ENCODE data around the gene IGFLR1. TPM values are rescaled to one million over a fixed set of nuclear protein-coding genes. Genes with fewer than 3 reads are reported as not detected.

Gene IGFLR1
- total and polyA plus RNA-seq, 9 of the 15 experiments (the other 6 are each of a cell fraction or from before 2014, with no cell fraction given): 1.0 to 14.3 (median 4.6) TPM

- TF ChIP-seq IRF1 (CRISPR knock-in tag; IDR thresholded peaks at IDR 0.05; ENCODE audit: borderline replicate concordance): no peak
- peak; percentile 41; the same call in 1 of the 2 replicates for TF ChIP-seq SOX6 (IDR thresholded peaks at IDR 0.05)
- peak in 1 of 2 experiments; percentile 74; a peak in 1 of 4 replicates for TF ChIP-seq SRF (CRISPR knock-in tag; IDR thresholded peaks at IDR 0.05)
- peak in 1 of 2 experiments; percentile 87; a peak in 2 of 4 replicates for TF ChIP-seq UBTF (IDR thresholded peaks at IDR 0.05; ENCODE audit: borderline replicate concordance in 1 of 2, low read depth in 2 of 2, low read length in 2 of 2)
- TF ChIP-seq HNRNPH1 (optimal IDR thresholded peaks at IDR 0.05; ENCODE audit: low read depth, low read length): no peak
- peak; percentile 33 for TF ChIP-seq ZBTB7A (IDR thresholded peaks at IDR 0.05; ENCODE audit: borderline replicate concordance, control insufficient read depth, low read depth, low read length)
- peak; percentile 95 for TF ChIP-seq NRF1 (conservative IDR thresholded peaks at IDR 0.05 in 1 of 2, IDR thresholded peaks at IDR 0.05 in 1 of 2)
- peak; percentile 93 for TF ChIP-seq SP1 (CRISPR knock-in tag; IDR thresholded peaks at IDR 0.05)
- TF ChIP-seq MCM7 (IDR thresholded peaks at IDR 0.05): no peak
- TF ChIP-seq CC2D1A (IDR thresholded peaks at IDR 0.05): no peak; the same call in 1 of the 2 replicates
- no peak for TF ChIP-seq GABPB2 (CRISPR knock-in tag; conservative IDR thresholded peaks at IDR 0.05)
- TF ChIP-seq CTBP1 (IDR thresholded peaks at IDR 0.05; ENCODE audit: borderline replicate concordance): peak; percentile 55
- TF ChIP-seq SMARCA4 (IDR thresholded peaks at IDR 0.05): no peak
- no peak for TF ChIP-seq ZNF263 (CRISPR knock-in tag; IDR thresholded peaks at IDR 0.05; ENCODE audit: borderline replicate concordance)
- TF ChIP-seq CHCHD3 (CRISPR knock-in tag; IDR thresholded peaks at IDR 0.05): no peak
- TF ChIP-seq DMBX1 (CRISPR knock-in tag; IDR thresholded peaks at IDR 0.05; ENCODE audit: borderline replicate concordance): no peak
- peak; percentile 92 for TF ChIP-seq HNRNPLL (IDR thresholded peaks at IDR 0.05; ENCODE audit: low read depth, low read length, poor library complexity, severe bottlenecking)
- TF ChIP-seq HES1 (IDR thresholded peaks at IDR 0.05; ENCODE audit: low read depth): no peak
- no peak for TF ChIP-seq SMAD2 (IDR thresholded peaks at IDR 0.05; ENCODE audit: low read depth, low read length)
- no peak for TF ChIP-seq ZNF445 (CRISPR knock-in tag; IDR thresholded peaks at IDR 0.05; ENCODE audit: low read depth)
- TF ChIP-seq HMBOX1 (IDR thresholded peaks at IDR 0.05): no peak
Observed at GRCh38 chr19:35740423-35741202, 1.6 kb downstream of the IGFLR1 start (continued).
